B cell (primary cell): ENCODE results near the gene TSPO2. TPM values are rescaled to one million over a fixed set of nuclear protein-coding genes. Genes with fewer than 3 reads are reported as not detected.

Experiments used
- ATAC-seq: fragments of 200-7000 bp; cut with Tn5 transposase; one replicate; pipeline ENCODE4 v1.10.0; 2021; ENCODE audit warnings: low read depth, mild to moderate bottlenecking, moderate number of reproducible peaks, moderate library complexity
- CTCF ChIA-PET: fragments of 350-600 bp; sonication (Branson Sonifier 250); formaldehyde crosslinking; loops from one replicate; lab custom pipeline; 2021; ENCODE audit warnings: antibody characterized with exemption, inconsistent platforms; lab: Charles Lee
- POLR2A ChIA-PET: fragments of 350-600 bp; sonication (Branson Sonifier 250); formaldehyde crosslinking; loops from one replicate; lab custom pipeline; 2021; ENCODE audit warnings: antibody characterized with exemption; lab: Charles Lee
- DNase-seq: peaks from one replicate; pipeline ENCODE4 v3.0.0; 2013
- H2AFZ ChIP-seq: 2 replicates; pipeline ENCODE4 v1.6.1; 2012; ENCODE audit warnings: mild to moderate bottlenecking, low read depth, low read length; ENCODE audit not compliant: insufficient read depth, poor library complexity, severe bottlenecking
- H3K27ac ChIP-seq, 2 donors: 1 replicate in 1 of 2; 2 replicates in 1 of 2; pipeline ENCODE4 v1.5.1; 2012 to 2013; ENCODE audit warnings: low read length in 2 of 2, mild to moderate bottlenecking in 2 of 2, moderate library complexity in 1 of 2
- H3K27me3 ChIP-seq, 4 experiments: fragments of 200-600 bp in 1 of 4; sonication (generic) in 1 of 4; replicated peaks in 1 of 4; 1 replicate in 2 of 4; 2 replicates in 2 of 4; pipeline versions ENCODE4 v1.6.1 to v1.7.0; 2013 to 2016; ENCODE audit warnings: low read length in 3 of 4, mild to moderate bottlenecking in 2 of 4, mixed read lengths in 1 of 4, moderate library complexity in 1 of 4; ENCODE audit not compliant: insufficient read depth in 4 of 4, control insufficient read depth in 3 of 4; ENCODE audit errors: control extremely low read depth in 1 of 4
- H3K36me3 ChIP-seq, 2 experiments: replicated peaks in 1 of 2; 1 replicate in 1 of 2; 2 replicates in 1 of 2; pipeline versions ENCODE4 v1.6.1 to v1.7.1; 2013; ENCODE audit warnings: low read length in 1 of 2; ENCODE audit not compliant: insufficient read depth in 2 of 2, control insufficient read depth in 1 of 2; ENCODE audit errors: control extremely low read depth in 1 of 2, extremely low read depth in 1 of 2
- H3K4me1 ChIP-seq, 2 donors: fragments of 200-600 bp in 1 of 2; sonication (generic) in 1 of 2; 1 replicate in 1 of 2; 2 replicates in 1 of 2; pipeline versions ENCODE4 v1.5.1 to v1.6.1; 2013 to 2017; ENCODE audit warnings: low read length in 2 of 2; ENCODE audit not compliant: control insufficient read depth in 2 of 2, insufficient read depth in 2 of 2
- H3K4me2 ChIP-seq: replicated peaks from 2 replicates; pipeline ENCODE3; 2012; ENCODE audit warnings: mild to moderate bottlenecking, low read depth, low read length; ENCODE audit not compliant: poor library complexity, severe bottlenecking
- H3K4me3 ChIP-seq, 5 experiments: fragments of 200-600 bp in 1 of 5; sonication (generic) in 1 of 5; 1 replicate in 3 of 5; 2 replicates in 2 of 5; pipeline versions ENCODE4 v1.5.1 to v1.7.0; 2011 to 2016; ENCODE audit warnings: low read length in 4 of 5, mild to moderate bottlenecking in 4 of 5, low read depth in 2 of 5, control low read depth in 1 of 5, moderate library complexity in 1 of 5; ENCODE audit not compliant: insufficient read depth in 1 of 5; ENCODE audit errors: control extremely low read depth in 1 of 5, extremely low read depth in 1 of 5
- H3K79me2 ChIP-seq: fragments of 200-600 bp; sonication (generic); one replicate; pipeline ENCODE4 v1.6.0; 2016; ENCODE audit warnings: low read length; ENCODE audit not compliant: control insufficient read depth, insufficient read depth
- H3K9ac ChIP-seq: fragments of 200-600 bp; sonication (generic); 2 replicates; pipeline ENCODE4 v1.6.1; 2017; ENCODE audit warnings: mild to moderate bottlenecking, low read length, moderate library complexity
- H3K9me3 ChIP-seq, 3 donors: one replicate each; pipeline versions ENCODE4 v1.6.1 to v1.7.1; 2013; ENCODE audit warnings: low read length in 2 of 3; ENCODE audit not compliant: control insufficient read depth in 2 of 3, insufficient read depth in 1 of 3; ENCODE audit errors: control extremely low read depth in 1 of 3
- H4K20me1 ChIP-seq: 2 replicates; pipeline ENCODE4 v1.6.0; 2012; ENCODE audit warnings: mild to moderate bottlenecking, low read length; ENCODE audit not compliant: insufficient read depth, control insufficient read depth, poor library complexity, severe bottlenecking
- H3K27ac Mint-ChIP-seq: one replicate; pipeline ENCODE4 v1.8.0; 2021; ENCODE audit warnings: mixed read lengths
- H3K27me3 Mint-ChIP-seq: one replicate; pipeline ENCODE4 v1.8.0; 2021; ENCODE audit warnings: mixed read lengths
- H3K4me1 Mint-ChIP-seq: one replicate; pipeline ENCODE4 v1.8.0; 2021; ENCODE audit warnings: mixed read lengths
- H3K4me3 Mint-ChIP-seq: one replicate; pipeline ENCODE4 v1.8.0; 2021; ENCODE audit warnings: mixed read lengths
- H3K9me3 Mint-ChIP-seq: one replicate; pipeline ENCODE4 v1.8.0; 2022; ENCODE audit warnings: mixed read lengths; ENCODE audit not compliant: insufficient read depth
- EZH2 ChIP-seq: IDR thresholded peaks from 2 replicates; pipeline ENCODE4 v1.6.1; 2012; ENCODE audit warnings: borderline replicate concordance, low read depth, mild to moderate bottlenecking, moderate library complexity, low read length; ENCODE audit not compliant: insufficient read depth, poor library complexity, severe bottlenecking
- WGBS: methylation state at CpG from one replicate; pipeline ENCODE4 v1.1.5; 2013; ENCODE audit warnings: missing lambda C conversion rate; ENCODE audit not compliant: insufficient coverage; 5-methylcytosine and 5-hydroxymethylcytosine counted together
- intact Hi-C: fragments of 100-400 bp; cut with micrococcal nuclease; formaldehyde crosslinking; loops from one replicate; pipeline ENCODE4 v1.10.0; 2022
- polyA plus RNA-seq: library from polyadenylated mRNA; depleted of rRNA; stranded (reverse); fragments of >200 nt; gene quantifications from 2 replicates; pipeline ENCODE4 v1.2.3, GENCODE V29; 2012
- total RNA-seq, 2 donors: library from RNA; stranded (reverse); fragments of 120-200 nt in 1 of 2; gene quantifications; 1 replicate in 1 of 2; 2 replicates in 1 of 2; pipeline versions ENCODE4 v1.2.3 to v1.2.4, GENCODE V29; 2013 to 2022
- TF ChIP-seq, protein P1 (sequence below): fragments of 200-600 bp; IDR thresholded peaks from one replicate; pipeline ENCODE4 v1.8.0; 2022; ENCODE audit warnings: antibody characterized with exemption, mild to moderate bottlenecking

The TSPO2 gene
- total and polyA plus RNA-seq, 2 donors (not counting 1 experiment from before 2014, with no cell fraction given): not detected

DNA sequence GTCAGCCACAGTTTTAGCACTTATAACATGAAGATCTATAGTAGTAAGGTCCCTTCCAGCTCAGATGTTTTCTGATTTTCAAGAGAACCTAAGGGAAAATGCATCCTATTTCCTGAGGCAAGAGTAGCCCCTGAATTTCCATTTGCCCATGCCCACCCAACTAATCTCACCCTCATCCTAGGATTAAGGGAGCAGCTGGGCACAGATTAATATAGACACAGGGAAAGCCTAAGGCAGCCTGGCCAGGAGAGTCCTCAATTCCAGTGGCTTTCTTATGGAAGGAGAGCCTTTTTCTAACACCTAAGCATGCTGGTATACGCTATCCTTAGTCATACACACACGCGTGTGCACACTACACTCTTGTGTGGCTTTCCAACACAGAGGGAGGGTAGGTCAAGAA, 12.2 kb downstream of the TSPO2 start:
- Histone ChIP-seq H3K4me1 (peaks cover 16 to 20% of the 10 kb centered on the region in 2 donors), H3K4me2 (no peak overlapping the region), H3K27me3 (no peaks in the 10 kb centered on the region), H3K79me2 (no peaks in the 10 kb centered on the region), H3K4me3 (no peak overlapping the region), H3K9me3 (no peaks in the 10 kb centered on the region), H4K20me1 (no peaks in the 10 kb centered on the region), H3K36me3 (peaks cover 0 to 6% of the 10 kb centered on the region in 2 experiments), H3K27ac (no peak overlapping the region), H2AFZ (no peak overlapping the region), H3K9ac (no peak overlapping the region)
- H3K4me1 Mint-ChIP-seq: peaks cover 21% of the 10 kb centered on the region
- ChIA-PET POLR2A (no interaction called here), CTCF (interaction anchor here (1.1 to 5.2 kb wide), 5 partner anchors 8 to 27 kb away, joined by 3 to 25 read pairs (median 6); no protein-coding TSS in a partner anchor)
- no peak overlapping the region for H3K27ac Mint-ChIP-seq
- TF ChIP-seq, protein P1, sequence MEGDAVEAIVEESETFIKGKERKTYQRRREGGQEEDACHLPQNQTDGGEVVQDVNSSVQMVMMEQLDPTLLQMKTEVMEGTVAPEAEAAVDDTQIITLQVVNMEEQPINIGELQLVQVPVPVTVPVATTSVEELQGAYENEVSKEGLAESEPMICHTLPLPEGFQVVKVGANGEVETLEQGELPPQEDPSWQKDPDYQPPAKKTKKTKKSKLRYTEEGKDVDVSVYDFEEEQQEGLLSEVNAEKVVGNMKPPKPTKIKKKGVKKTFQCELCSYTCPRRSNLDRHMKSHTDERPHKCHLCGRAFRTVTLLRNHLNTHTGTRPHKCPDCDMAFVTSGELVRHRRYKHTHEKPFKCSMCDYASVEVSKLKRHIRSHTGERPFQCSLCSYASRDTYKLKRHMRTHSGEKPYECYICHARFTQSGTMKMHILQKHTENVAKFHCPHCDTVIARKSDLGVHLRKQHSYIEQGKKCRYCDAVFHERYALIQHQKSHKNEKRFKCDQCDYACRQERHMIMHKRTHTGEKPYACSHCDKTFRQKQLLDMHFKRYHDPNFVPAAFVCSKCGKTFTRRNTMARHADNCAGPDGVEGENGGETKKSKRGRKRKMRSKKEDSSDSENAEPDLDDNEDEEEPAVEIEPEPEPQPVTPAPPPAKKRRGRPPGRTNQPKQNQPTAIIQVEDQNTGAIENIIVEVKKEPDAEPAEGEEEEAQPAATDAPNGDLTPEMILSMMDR: no peak
- TF ChIP-seq EZH2: no peak
- intact Hi-C loops: no loop called here
- no peaks in the 10 kb centered on the region for H3K27me3 Mint-ChIP-seq
- no peak for DNase-seq
- ATAC-seq: no peak
- H3K4me3 Mint-ChIP-seq: no peak overlapping the region
- WGBS: no CpG with 5 or more reads among the region's 3 CpGs
- H3K9me3 Mint-ChIP-seq: no peaks in the 10 kb centered on the region

DNA sequence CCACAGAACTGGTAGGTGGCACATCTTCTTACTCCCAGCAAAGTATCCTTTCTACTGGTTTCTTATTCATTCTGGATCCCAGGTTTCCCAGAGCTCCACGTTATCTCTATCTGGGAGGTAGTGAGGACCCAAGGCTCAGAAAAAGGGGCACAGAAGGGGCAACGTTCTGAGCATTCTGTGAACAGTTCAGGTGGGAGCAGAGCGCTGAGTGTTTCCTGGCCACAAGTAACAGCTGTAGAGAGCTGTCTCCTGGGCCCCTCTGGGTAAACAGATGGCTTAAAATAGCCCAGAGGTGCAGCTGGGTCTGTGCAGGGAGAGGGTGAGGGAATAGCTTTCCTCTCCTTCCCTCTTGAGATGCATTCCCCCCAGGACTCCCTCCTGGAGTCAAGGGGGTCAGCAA, 12.9 kb downstream of the TSPO2 start:
- no peak overlapping the region for H2AFZ ChIP-seq
- intact Hi-C loops: no loop called here
- no peak overlapping the region for H3K27ac ChIP-seq
- POLR2A ChIA-PET: no interaction called here
- no peaks in the 10 kb centered on the region for H3K27me3 ChIP-seq
- H3K4me1 ChIP-seq: peaks cover 16 to 20% of the 10 kb centered on the region in 2 donors
- CTCF ChIA-PET: interaction anchor here (1.1 to 5.2 kb wide), 6 partner anchors 9 to 27 kb away, joined by 3 to 25 read pairs (median 7); no protein-coding TSS in a partner anchor
- Mint-ChIP-seq H3K4me3 (no peak overlapping the region), H3K27ac (no peak overlapping the region), H3K9me3 (no peaks in the 10 kb centered on the region), H3K27me3 (no peaks in the 10 kb centered on the region), H3K4me1 (peaks cover 21% of the 10 kb centered on the region)
- 20% methylated on average over 3 of the region's 3 CpGs for WGBS
- peaks cover 0 to 6% of the 10 kb centered on the region in 2 experiments for H3K36me3 ChIP-seq
- no peak overlapping the region for H3K9ac ChIP-seq
- no peaks in the 10 kb centered on the region for H3K79me2 ChIP-seq
- ATAC-seq (no peak), DNase-seq (no peak)
- H4K20me1 ChIP-seq: no peaks in the 10 kb centered on the region
- no peak overlapping the region for H3K4me2 ChIP-seq
- H3K9me3 ChIP-seq: no peaks in the 10 kb centered on the region
- TF ChIP-seq, protein P1: no peak
- no peak for TF ChIP-seq EZH2
- H3K4me3 ChIP-seq: no peak overlapping the region
